ENCODE data around the gene CSPG4. TPM values are rescaled to one million over a fixed set of nuclear protein-coding genes. Genes with fewer than 3 reads are reported as not detected.
"Not testable (repeated sequence)": the region's sequence is repeated elsewhere in the genome, so short reads cannot be mapped to it uniquely, and the experiment has no call there.

CSPG4 gene
- total RNA-seq, 1 experiment from 2014 or later = 2.0 TPM

DNA sequence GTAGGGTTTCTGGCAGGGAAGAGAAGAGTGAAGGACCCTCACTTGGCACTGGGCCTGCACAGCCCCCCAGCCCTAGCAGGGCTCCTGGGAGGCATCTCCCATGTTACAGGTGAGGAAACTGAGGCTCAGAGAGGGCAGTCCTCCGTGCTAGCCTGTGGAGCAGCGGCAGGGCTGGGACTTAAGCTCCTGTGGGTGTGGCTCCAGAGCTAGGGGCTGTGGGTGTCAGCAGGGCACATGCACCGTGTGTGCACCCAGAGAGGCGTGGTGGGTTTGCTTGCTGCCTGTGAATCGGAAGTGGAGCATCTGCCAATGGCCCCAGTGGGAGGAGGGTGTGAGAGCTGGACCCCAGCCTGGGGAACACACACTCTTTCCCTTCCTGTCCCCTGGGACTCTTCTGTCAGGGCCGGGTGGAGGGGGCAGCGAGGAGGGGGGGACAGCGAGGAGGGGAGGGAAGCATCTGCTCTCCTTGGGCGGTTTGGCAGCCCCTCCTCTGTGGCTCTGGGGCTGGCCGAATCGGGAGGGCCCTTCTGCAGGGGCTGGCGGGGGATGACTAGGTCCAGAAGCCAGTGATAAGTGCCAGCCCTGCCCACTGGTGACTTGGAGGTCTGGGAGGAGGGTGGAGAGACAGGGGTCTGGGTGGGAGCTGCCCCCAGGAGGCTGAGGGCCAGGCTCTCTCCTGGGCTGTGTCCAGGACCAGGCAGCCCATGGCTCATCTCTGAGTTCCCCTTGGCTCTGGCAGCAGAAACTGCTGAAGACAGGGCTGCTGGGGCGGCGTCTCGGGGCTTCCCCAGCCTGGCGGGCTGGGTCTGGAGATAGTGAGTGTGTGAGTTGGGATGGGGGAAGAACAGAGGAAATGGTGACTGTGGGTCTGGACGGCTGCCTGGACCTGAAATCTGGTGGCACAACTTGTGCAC is 12.4 kb downstream of the CSPG4 start:
- H3K36me3 Mint-ChIP-seq (ENCODE audit: insufficient read depth in 1 of 3, low read depth in 3 of 3); H3K18ac ChIP-seq (ENCODE audit: insufficient read length, low read depth, low read length); H3T11ph ChIP-seq (ENCODE audit: low read length); H4K8ac ChIP-seq (replicated peaks; ENCODE audit: insufficient read length, low read depth, low read length); H3K27me3 ChIP-seq (ENCODE audit: insufficient read depth, low read length); H3K79me1 ChIP-seq (ENCODE audit: insufficient read depth, low read depth, low read length, poor library complexity, severe bottlenecking); H3K27ac Mint-ChIP-seq; H3K9me3 Mint-ChIP-seq; H3K9me3 ChIP-seq (ENCODE audit: control insufficient read depth, low read depth, low read length); H4K91ac ChIP-seq (ENCODE audit: insufficient read length, low read depth, low read length); H3K4me1 ChIP-seq (ENCODE audit: insufficient read depth, low read length); H3K27ac ChIP-seq (ENCODE audit: insufficient read length, low read depth, low read length); H3K14ac ChIP-seq (ENCODE audit: insufficient read depth, low read length); H3K9ac ChIP-seq (ENCODE audit: extremely low read depth, insufficient read length, low read length); H3K27me3 Mint-ChIP-seq (ENCODE audit: low read depth); H2AFZ ChIP-seq (ENCODE audit: low read length); H4K5ac ChIP-seq (ENCODE audit: insufficient read length, low read depth, low read length); H2BK15ac ChIP-seq (ENCODE audit: low read depth, low read length); H4K20me1 ChIP-seq (ENCODE audit: control insufficient read depth, insufficient read depth, insufficient read length); H3K79me2 ChIP-seq (ENCODE audit: insufficient read depth, low read length); DNase-seq; H2BK120ac ChIP-seq (ENCODE audit: low read depth, low read length, poor library complexity, severe bottlenecking); H2BK20ac ChIP-seq (ENCODE audit: low read depth, low read length, poor library complexity, severe bottlenecking); H2BK12ac ChIP-seq (ENCODE audit: insufficient read length, low read depth, low read length); H2AK5ac ChIP-seq (ENCODE audit: insufficient read length, low read length); H3K4me2 ChIP-seq (ENCODE audit: insufficient read depth, insufficient read length, low read length); H3K4me3 Mint-ChIP-seq; H3K23me2 ChIP-seq (ENCODE audit: insufficient read length, low read depth, low read length, poor library complexity, severe bottlenecking); H3K4ac ChIP-seq (ENCODE audit: low read depth, low read length); H3K23ac ChIP-seq (ENCODE audit: insufficient read length, low read depth, low read length); H2BK5ac ChIP-seq (ENCODE audit: insufficient read length, low read length); H3K56ac ChIP-seq (ENCODE audit: insufficient read length, low read depth, low read length): not testable (repeated sequence)
- H3K4me1 Mint-ChIP-seq = peaks cover 4 to 11% of the 10 kb centered on the region in 2 experiments
- no CpG with 5 or more reads among the region's 17 CpGs for WGBS (ENCODE audit: extremely low coverage, insufficient read length, low lambda C conversion rate)

DNA sequence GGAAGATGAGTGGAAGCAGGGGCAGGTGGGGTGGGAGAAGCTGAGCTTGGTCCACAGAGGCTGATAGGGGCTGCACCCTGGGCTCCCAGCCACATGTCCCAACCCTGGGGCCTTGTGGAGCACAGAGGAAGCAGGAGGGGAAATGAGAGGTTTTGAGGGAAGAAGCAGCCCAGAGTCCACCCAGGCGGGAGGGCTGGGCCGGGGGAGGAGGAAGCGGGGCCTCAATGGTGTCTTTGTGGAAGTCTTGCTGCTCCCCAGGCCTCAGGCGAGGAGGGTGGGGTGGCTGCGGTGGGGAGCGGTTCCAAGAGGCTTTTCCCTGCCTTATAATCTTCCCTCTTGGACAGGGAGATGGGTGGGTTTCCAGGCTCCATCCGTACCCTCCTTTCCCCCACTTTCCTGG is 13.1 kb downstream of the CSPG4 start:
- not testable (repeated sequence) for H4K5ac ChIP-seq (ENCODE audit: insufficient read length, low read depth, low read length); H3K4me1 ChIP-seq (ENCODE audit: insufficient read depth, low read length); H4K8ac ChIP-seq (replicated peaks; ENCODE audit: insufficient read length, low read depth, low read length); H4K91ac ChIP-seq (ENCODE audit: insufficient read length, low read depth, low read length); H3K27ac Mint-ChIP-seq; H3K27me3 ChIP-seq (ENCODE audit: insufficient read depth, low read length); H3K14ac ChIP-seq (ENCODE audit: insufficient read depth, low read length); H3K9ac ChIP-seq (ENCODE audit: extremely low read depth, insufficient read length, low read length); H3K4me3 Mint-ChIP-seq; H3K36me3 Mint-ChIP-seq (ENCODE audit: insufficient read depth in 1 of 3, low read depth in 3 of 3); H3K79me1 ChIP-seq (ENCODE audit: insufficient read depth, low read depth, low read length, poor library complexity, severe bottlenecking); H3T11ph ChIP-seq (ENCODE audit: low read length); H3K4ac ChIP-seq (ENCODE audit: low read depth, low read length); H2BK5ac ChIP-seq (ENCODE audit: insufficient read length, low read length); DNase-seq; H3K9me3 ChIP-seq (ENCODE audit: control insufficient read depth, low read depth, low read length); H3K27me3 Mint-ChIP-seq (ENCODE audit: low read depth); H2AFZ ChIP-seq (ENCODE audit: low read length); H3K79me2 ChIP-seq (ENCODE audit: insufficient read depth, low read length); H3K56ac ChIP-seq (ENCODE audit: insufficient read length, low read depth, low read length); H2BK120ac ChIP-seq (ENCODE audit: low read depth, low read length, poor library complexity, severe bottlenecking); H2AK5ac ChIP-seq (ENCODE audit: insufficient read length, low read length); H2BK15ac ChIP-seq (ENCODE audit: low read depth, low read length); H3K23ac ChIP-seq (ENCODE audit: insufficient read length, low read depth, low read length); H3K27ac ChIP-seq (ENCODE audit: insufficient read length, low read depth, low read length); H3K18ac ChIP-seq (ENCODE audit: insufficient read length, low read depth, low read length); H2BK20ac ChIP-seq (ENCODE audit: low read depth, low read length, poor library complexity, severe bottlenecking); H3K4me2 ChIP-seq (ENCODE audit: insufficient read depth, insufficient read length, low read length); H3K9me3 Mint-ChIP-seq; H4K20me1 ChIP-seq (ENCODE audit: control insufficient read depth, insufficient read depth, insufficient read length); H3K23me2 ChIP-seq (ENCODE audit: insufficient read length, low read depth, low read length, poor library complexity, severe bottlenecking); H2BK12ac ChIP-seq (ENCODE audit: insufficient read length, low read depth, low read length)
- no CpG with 5 or more reads among the region's 7 CpGs for whole genome bisulfite sequencing (ENCODE audit: extremely low coverage, insufficient read length, low lambda C conversion rate)
- H3K4me1 Mint-ChIP-seq = peaks cover 11 to 18% of the 10 kb centered on the region in 2 experiments

Data from H9 (cell line).